Small intestine (tissue), 7 donors: Measurements from ENCODE around the gene KDM1A. TPM values are rescaled to one million over a fixed set of nuclear protein-coding genes. Genes with fewer than 3 reads are reported as not detected.

Experiments used
- DNase-seq, 2 donors: peaks; one replicate each; pipeline versions ENCODE4 v3.0.0 to v3.0.0-alpha.2; 2013
- FAIRE-seq: peaks from 2 replicates; lab custom pipeline; 2012; peaks lifted over from hg19 to GRCh38; lab: Jason Lieb, UNC
- H3K27ac ChIP-seq, 3 donors: one replicate each; pipeline ENCODE4 v1.5.1; 2013; ENCODE audit warnings: low read length in 2 of 3, mild to moderate bottlenecking in 2 of 3, control low read depth in 1 of 3, inconsistent platforms in 1 of 3, low read depth in 1 of 3, moderate library complexity in 1 of 3
- H3K27me3 ChIP-seq, 3 donors: one replicate each; pipeline ENCODE4 v1.6.1; 2013; ENCODE audit warnings: low read length in 3 of 3, inconsistent platforms in 1 of 3; ENCODE audit not compliant: control insufficient read depth in 3 of 3, insufficient read depth in 3 of 3
- H3K36me3 ChIP-seq, 3 donors: one replicate each; pipeline ENCODE4 v1.6.1; 2013; ENCODE audit warnings: low read length in 3 of 3, inconsistent platforms in 1 of 3, low read depth in 1 of 3, mild to moderate bottlenecking in 1 of 3, moderate library complexity in 1 of 3; ENCODE audit not compliant: control insufficient read depth in 3 of 3, insufficient read depth in 2 of 3
- H3K4me1 ChIP-seq, 3 donors: one replicate each; pipeline ENCODE4 v1.6.1; 2013; ENCODE audit warnings: low read length in 2 of 3, inconsistent platforms in 1 of 3, low read depth in 1 of 3, mild to moderate bottlenecking in 1 of 3, moderate library complexity in 1 of 3; ENCODE audit not compliant: control insufficient read depth in 3 of 3, insufficient read depth in 2 of 3
- H3K4me3 ChIP-seq, 3 donors: one replicate each; pipeline ENCODE4 v1.5.1; 2013; ENCODE audit warnings: low read length in 3 of 3, control low read depth in 1 of 3, inconsistent platforms in 1 of 3, low read depth in 1 of 3, mild to moderate bottlenecking in 1 of 3, moderate library complexity in 1 of 3
- H3K9me3 ChIP-seq, 2 donors: one replicate each; pipeline ENCODE4 v1.6.1; 2013; ENCODE audit warnings: low read depth in 1 of 2, low read length in 1 of 2; ENCODE audit not compliant: control insufficient read depth in 2 of 2, insufficient read depth in 1 of 2
- WGBS, 3 donors: extraction: QIAGEN DNeasy Blood & Tissue Kit; methylation state at CpG; one replicate each; pipeline ENCODE4 v1.1.7; 2013; 5-methylcytosine and 5-hydroxymethylcytosine counted together
- polyA plus RNA-seq, 4 donors: library from polyadenylated mRNA; stranded (reverse) in 3 of 4; unstranded in 1 of 4; fragments of 200-250 nt in 3 of 4; fragments of 120-200 nt in 1 of 4; gene quantifications; one replicate each; pipeline versions ENCODE4 v1.2.1 to v1.2.3, GENCODE V29; 2013
- donor health status: healthy with polysubstance abuse.
- donor health status: control.
- donor health status: control.
- donor health status: Bipolar disorder and iron deficiency.
- donor health status: healthy.

The KDM1A gene
- polyA plus RNA-seq, 4 donors: 25.7 to 79.6 (median 32.3) TPM

- no peaks in the 10 kb centered on the region for H3K27me3 ChIP-seq
Measured at GRCh38 chr1:23108918-23109533, 89.8 kb downstream of the KDM1A start.

GRCh38 chr1:23110391-23110790 is 91.1 kb downstream of the KDM1A start:
- 96 to 100% (median 99%) methylated on average over 5 of the region's 5 CpGs for WGBS, 3 donors
- no peak for DNase-seq

More at GRCh38 chr1:23108918-23109533, 89.8 kb downstream of the KDM1A start:
- Histone ChIP-seq H3K9me3 (no peaks in the 10 kb centered on the region), H3K4me1 (peaks cover 0 to 14% (median 3%) of the 10 kb centered on the region in 3 donors), H3K36me3 (peaks cover 2 to 15% (median 7%) of the 10 kb centered on the region in 3 donors), H3K4me3 (no peak overlapping the region), H3K27ac (no peak overlapping the region)
- 77 to 96% (median 88%) methylated on average over 4 of the region's 4 CpGs for WGBS, 3 donors
- FAIRE-seq (no peak), DNase-seq (no peak)

GRCh38 chr1:23111600-23112535 is 92.6 kb downstream of the KDM1A start:
- peak overlapping the region in 1 of 3 donors; percentile 59 for H3K27ac ChIP-seq

More at GRCh38 chr1:23110391-23110790, 91.1 kb downstream of the KDM1A start:
- Histone ChIP-seq H3K9me3 (no peaks in the 10 kb centered on the region), H3K4me3 (no peak overlapping the region), H3K36me3 (peaks cover 2 to 15% (median 7%) of the 10 kb centered on the region in 3 donors), H3K27me3 (no peaks in the 10 kb centered on the region), H3K27ac (no peak overlapping the region), H3K4me1 (peaks cover 0 to 19% (median 6%) of the 10 kb centered on the region in 3 donors)
- no peak for FAIRE-seq

GRCh38 chr1:23114424-23115079 is 95.3 kb downstream of the KDM1A start:
- 71 to 86% (median 83%) methylated on average over 6 of the region's 6 CpGs for whole genome bisulfite sequencing, 3 donors

More at GRCh38 chr1:23111600-23112535, 92.6 kb downstream of the KDM1A start:
- Histone ChIP-seq H3K36me3 (peaks cover under 1 to 10% (median 5%) of the 10 kb centered on the region in 3 donors), H3K9me3 (no peaks in the 10 kb centered on the region), H3K27me3 (no peaks in the 10 kb centered on the region), H3K4me1 (peaks cover 0 to 22% (median 6%) of the 10 kb centered on the region in 3 donors), H3K4me3 (no peak overlapping the region)
- WGBS, 3 donors: 72 to 86% (median 82%) methylated on average over 6 of the region's 6 CpGs
- no peak for FAIRE-seq
- DNase-seq: no peak

GRCh38 chr1:23116216-23116836 is 97.1 kb downstream of the KDM1A start:
- H3K36me3 ChIP-seq: no peaks in the 10 kb centered on the region
- peaks cover 4 to 26% (median 8%) of the 10 kb centered on the region in 3 donors for H3K4me1 ChIP-seq
- WGBS, 3 donors: 85 to 88% (median 87%) methylated on average over 6 of the region's 6 CpGs
- DNase-seq (no peak), FAIRE-seq (no peak)
- no peaks in the 10 kb centered on the region for H3K27me3 ChIP-seq
- H3K27ac ChIP-seq: no peak overlapping the region
- H3K4me3 ChIP-seq: no peak overlapping the region
- no peaks in the 10 kb centered on the region for H3K9me3 ChIP-seq

More at GRCh38 chr1:23114424-23115079, 95.3 kb downstream of the KDM1A start:
- Histone ChIP-seq H3K9me3 (no peaks in the 10 kb centered on the region), H3K36me3 (no peaks in the 10 kb centered on the region), H3K27me3 (no peaks in the 10 kb centered on the region), H3K4me3 (no peak overlapping the region), H3K27ac (peak overlapping the region in 1 of 3 donors; percentile 66), H3K4me1 (peaks cover 4 to 21% (median 10%) of the 10 kb centered on the region in 3 donors)
- DNase-seq (no peak), FAIRE-seq (no peak)

GRCh38 chr1:23116921-23117699 is 97.8 kb downstream of the KDM1A start:
- WGBS, 3 donors: 43 to 61% (median 54%) methylated on average over 2 of the region's 2 CpGs
- H3K4me1 ChIP-seq: peaks cover 5 to 19% (median 8%) of the 10 kb centered on the region in 3 donors
- DNase-seq: no peak
- H3K4me3 ChIP-seq: no peak overlapping the region
- no peaks in the 10 kb centered on the region for H3K9me3 ChIP-seq
- FAIRE-seq: no peak
- H3K27ac ChIP-seq: no peak overlapping the region
- no peaks in the 10 kb centered on the region for H3K36me3 ChIP-seq
- no peaks in the 10 kb centered on the region for H3K27me3 ChIP-seq

GRCh38 chr1:23118407-23118806 is 99.1 kb downstream of the KDM1A start:
- no peaks in the 10 kb centered on the region for H3K27me3 ChIP-seq
- peaks cover 8 to 28% (median 15%) of the 10 kb centered on the region in 3 donors for H3K4me1 ChIP-seq
- H3K36me3 ChIP-seq: no peaks in the 10 kb centered on the region
- no peak for DNase-seq
- no peak for FAIRE-seq
- no peak overlapping the region for H3K4me3 ChIP-seq
- no peak overlapping the region for H3K27ac ChIP-seq
- no peaks in the 10 kb centered on the region for H3K9me3 ChIP-seq
